GM18505 (cell line): ENCODE measurements around the gene ATG4A.

Experiments used
- ATAC-seq: cut with Tn5 transposase; IDR thresholded peaks from one replicate; pipeline ENCODE4 v1.9.1; 2021; ENCODE audit not compliant: unreplicated experiment
- POLR2A ChIP-seq: IDR thresholded peaks from 4 replicates; pipeline ENCODE4 v1.6.1; 2011; ENCODE audit warnings: borderline replicate concordance; ENCODE audit not compliant: insufficient read depth, insufficient read length; ENCODE audit errors: extremely low read depth

The ATG4A gene

DNA sequence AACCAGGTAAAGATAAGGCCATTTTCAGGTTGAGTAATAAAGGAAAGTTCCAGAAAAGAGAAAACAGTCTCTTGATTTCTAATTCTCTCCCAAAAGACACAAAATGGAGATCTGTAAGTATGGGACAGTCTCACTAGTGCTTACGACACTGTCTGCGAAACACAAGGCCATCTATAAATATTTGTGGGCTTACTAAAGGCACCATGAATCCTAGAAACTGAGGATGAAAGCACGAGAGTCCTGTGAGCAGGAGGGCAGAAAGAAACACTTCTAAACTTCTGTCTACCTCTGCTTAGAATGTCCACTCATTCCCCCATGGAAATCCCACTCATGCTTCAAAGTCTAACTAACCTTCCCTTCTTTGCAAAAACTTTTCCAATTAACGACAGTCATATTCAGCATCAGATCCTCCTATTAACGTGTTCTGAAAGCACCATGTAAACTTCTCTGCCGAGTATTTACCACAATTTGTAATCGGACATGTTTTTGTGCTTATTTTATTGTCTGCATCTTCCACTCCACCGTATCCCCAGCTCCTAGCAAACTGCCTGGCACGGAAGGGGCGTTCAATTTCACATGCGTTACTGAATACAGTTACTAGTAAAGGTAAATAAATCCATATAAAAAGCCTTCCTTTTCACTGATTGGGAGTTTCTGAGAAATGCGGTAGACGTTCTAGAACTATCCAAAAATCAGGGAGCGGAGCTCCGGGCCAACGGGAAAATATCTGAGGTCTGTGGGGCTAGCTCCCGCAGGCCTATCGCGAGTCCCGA is 901 bp upstream of the ATG4A start:
- no peak for TF ChIP-seq POLR2A
- peak; percentile 3 for ATAC-seq

DNA sequence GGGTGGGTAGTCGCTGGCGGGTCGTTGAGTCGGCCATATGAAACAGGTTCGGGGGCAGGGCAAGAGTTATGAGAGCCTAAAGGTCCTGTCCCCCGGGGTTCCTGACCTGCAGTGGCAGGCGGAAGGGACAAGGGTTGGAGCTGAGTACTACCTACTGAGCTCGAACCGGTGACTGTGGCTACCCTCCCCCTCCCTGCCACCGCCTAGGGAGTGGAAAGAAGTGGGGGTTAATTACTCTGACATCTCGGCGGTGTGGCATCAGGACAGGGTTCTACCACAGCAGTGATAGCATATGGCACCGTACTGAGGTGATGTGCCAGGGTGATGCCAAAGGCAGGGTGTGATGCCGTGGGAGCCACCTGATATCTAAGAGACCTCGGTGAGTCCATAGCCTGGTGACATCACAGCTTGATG is 307 bp downstream of the ATG4A start:
- no peak for TF ChIP-seq POLR2A
- peak; percentile 40 for ATAC-seq

DNA sequence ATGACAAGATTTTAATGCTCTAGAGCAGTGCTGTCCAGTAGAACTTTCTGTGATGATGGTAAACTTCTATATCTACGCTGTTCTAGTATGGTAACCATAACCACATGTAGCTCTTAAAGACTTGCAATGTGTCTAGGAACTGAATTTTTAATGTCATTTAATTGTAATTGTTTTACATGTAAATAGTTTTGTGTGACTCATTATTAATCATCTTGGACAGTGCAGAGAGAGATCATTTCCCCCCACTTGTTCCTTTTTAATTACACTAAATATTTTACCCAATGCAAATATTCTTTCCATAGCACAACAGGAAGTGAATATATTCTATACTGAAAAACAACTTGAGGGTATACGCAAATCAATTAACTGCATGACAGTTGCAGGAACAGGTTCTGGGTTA is 5.8 kb downstream of the ATG4A start:
- no peak for TF ChIP-seq POLR2A
- no peak for ATAC-seq

DNA sequence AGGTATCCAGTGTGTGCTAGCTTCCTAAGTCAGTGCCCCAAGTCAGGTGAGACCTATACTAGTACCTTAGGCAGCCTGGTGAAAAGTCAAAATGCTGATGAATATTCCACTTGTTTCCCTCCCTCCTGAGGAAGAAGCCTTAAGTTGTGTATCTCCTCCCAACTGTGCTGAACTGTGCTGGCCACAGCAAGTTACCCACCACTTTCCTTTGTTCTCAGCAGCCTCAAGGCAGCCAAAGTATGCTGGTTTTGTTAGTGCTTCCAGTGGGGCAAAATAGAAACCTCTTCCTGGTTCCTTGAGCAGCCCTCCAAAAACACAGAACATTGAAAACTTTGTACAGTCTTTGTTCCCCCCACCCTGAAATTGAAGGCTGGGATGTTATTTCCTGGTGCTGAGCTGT is 13.9 kb downstream of the ATG4A start:
- ATAC-seq, result no peak
- no peak for TF ChIP-seq POLR2A

DNA sequence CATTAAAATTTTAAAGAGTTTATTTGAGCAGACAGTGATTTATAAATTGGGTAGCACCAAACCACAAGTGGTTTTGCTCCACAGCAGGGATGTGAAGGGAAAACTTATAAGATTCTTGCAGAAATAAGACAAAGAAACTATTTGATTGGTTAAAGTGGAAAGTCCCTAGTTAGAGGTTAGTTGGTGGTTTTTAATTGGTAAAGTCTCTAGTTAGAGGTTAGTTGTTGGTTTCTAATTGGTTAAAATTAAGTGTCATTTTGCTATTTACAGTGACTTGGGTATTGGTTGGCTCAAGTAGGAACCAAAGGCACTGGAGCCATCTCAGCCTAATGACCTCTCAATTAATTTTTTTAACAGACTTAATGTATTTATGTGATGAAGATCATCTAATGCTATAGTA is 23.0 kb downstream of the ATG4A start:
- ATAC-seq, result no peak
- no peak for TF ChIP-seq POLR2A

DNA sequence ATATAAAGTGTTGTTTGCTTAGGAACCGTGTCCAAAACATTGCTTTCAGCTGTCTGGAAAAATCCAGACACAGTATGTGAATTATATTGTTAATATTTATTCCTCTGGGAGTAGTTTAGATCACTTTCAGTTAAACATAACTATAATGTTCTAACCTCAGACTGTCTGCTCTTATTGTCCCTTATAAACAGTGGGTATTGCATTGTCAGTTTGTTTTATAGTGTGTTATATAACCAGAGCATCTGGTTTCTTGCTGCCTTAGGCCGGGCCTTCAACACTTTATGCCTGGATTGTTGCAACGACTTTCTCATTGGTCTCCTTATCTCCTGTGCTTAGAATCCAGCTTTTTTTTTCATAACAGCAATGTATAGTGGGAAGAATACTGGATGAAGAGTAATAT is 26.4 kb downstream of the ATG4A start:
- ATAC-seq, result no peak
- no peak for TF ChIP-seq POLR2A

DNA sequence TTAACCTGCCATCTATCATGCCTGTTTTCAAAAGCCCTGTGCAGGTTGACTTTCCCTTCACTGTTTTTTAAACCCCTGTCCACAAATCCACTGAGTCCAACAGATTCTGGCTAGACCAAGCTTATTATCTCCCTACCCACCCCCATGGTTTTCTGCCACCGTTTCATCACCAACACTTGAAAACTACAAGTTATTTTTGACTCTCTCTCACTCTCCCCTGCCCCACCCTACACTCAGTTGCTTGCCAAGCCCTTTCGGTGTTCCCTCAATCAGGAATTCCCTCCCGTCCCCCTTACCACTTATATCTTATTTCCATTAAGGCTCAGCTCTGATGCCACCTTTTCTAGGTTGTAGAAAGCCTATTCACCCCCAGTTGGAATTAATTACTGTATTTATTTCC is 29.7 kb downstream of the ATG4A start:
- ATAC-seq, result no peak
- no peak for TF ChIP-seq POLR2A

DNA sequence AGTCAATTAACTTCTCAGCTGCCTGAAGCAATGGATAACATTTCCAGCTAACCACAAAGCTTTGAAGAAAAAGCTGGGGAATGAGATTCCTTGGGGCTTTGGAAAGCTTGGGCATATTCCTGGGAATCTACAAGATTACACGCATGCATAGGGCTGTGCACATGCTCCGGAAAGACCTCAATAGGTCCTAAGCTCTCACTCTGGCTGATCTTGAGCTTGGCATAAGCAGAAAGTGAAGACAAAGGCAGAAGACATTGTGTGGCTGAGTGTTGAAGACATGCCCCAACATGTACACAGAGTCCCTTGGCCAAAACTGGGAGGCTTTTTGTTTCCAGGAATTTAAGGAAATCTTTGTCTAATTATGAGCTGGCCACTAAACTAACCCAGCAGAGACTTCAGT is 31.2 kb downstream of the ATG4A start:
- ATAC-seq, result no peak
- no peak for TF ChIP-seq POLR2A

DNA sequence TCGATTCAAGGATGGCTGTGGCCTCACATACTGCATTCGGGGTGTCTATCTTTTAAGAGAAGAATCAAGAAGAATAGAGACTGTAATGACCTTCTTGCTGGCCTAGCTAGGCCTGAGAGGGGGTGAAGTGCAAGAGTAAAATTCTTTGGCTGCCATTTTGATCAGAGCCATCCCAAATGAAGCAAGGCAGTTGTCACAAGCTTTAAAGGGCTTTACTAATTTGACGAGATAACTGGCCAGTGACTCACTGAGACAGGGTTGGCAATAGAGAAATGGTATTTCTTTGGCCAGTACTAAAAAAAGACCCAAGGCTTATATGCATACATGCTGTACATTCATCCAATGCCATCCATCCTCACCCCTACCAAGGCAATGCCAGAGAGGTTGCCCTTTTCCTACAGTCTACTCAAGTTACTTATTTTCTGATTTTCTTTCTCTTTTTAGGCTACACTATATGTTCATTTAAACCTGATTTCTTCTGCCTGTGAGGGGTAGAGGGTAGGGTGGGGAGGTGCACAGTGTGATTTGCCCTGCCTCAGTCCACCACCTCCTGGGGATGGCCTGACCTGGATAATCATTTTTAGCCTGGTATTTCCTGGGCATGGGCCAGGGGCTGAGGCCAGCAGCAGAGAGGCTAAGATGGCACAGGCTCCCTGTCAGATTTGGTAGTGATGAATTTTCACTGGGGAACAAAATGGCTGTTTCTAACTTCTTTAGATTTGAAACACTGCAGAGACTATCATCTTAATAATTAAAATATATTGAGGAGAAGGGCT is 32.2 kb downstream of the ATG4A start:
- ATAC-seq, result no peak
- no peak for TF ChIP-seq POLR2A

DNA sequence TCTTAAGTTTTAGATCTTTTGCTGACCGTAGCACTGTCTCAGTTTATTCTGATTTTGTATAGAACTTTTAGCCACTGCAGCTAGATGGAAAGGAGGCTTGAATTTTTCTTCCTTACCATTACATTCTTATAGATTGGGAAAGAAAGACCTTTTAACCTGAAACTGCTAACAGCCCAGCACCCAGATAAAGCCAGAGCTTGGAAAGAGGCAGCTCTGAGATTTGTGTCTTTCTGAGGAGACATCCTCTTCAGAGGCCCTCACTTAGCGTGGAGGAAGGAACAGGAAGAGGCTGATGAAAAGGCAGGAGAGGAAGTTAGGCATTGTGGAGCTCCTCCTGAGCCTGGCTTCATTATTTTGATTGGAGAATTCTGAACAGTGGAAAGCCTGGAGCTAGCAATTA is 35.1 kb downstream of the ATG4A start:
- no peak for TF ChIP-seq POLR2A
- ATAC-seq, result no peak

DNA sequence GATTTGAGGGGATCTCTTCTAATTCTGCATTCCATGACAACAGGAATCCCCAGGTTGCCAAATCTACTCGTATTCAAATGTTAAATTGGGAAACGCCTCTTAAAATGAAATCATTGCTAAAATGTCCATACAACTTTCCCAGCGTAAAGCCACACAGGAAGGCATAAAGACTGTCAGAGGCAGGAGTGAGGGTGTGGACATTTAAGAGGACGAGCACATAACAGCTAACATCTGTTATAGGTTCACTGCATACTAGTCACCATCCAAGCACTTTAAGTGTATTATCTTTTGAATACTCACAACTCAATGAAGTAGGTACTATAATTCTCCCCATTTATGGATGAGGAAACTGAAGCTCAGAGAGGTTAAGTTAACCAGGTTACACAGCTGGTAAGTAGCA is 35.6 kb downstream of the ATG4A start:
- no peak for ATAC-seq
- TF ChIP-seq POLR2A, result no peak

DNA sequence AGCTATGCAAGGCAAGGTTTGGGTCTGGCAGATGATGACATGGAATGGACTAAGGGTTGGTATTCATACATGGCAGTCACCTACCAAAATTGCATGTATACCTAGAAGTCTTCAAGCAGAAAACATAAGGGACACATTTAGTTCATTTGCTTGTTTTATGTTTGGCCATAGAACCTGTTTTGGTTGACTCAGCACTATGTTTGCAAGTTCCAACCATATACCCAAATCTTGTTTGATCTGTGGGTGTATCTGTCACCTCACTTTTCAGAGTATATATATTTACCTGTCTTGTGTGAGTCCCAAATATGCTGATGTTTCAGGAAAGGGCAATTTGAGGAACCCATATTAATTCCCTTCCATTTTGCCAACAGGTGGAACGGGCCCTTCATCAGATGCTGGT is 39.3 kb downstream of the ATG4A start:
- no peak for TF ChIP-seq POLR2A
- ATAC-seq, result no peak

DNA sequence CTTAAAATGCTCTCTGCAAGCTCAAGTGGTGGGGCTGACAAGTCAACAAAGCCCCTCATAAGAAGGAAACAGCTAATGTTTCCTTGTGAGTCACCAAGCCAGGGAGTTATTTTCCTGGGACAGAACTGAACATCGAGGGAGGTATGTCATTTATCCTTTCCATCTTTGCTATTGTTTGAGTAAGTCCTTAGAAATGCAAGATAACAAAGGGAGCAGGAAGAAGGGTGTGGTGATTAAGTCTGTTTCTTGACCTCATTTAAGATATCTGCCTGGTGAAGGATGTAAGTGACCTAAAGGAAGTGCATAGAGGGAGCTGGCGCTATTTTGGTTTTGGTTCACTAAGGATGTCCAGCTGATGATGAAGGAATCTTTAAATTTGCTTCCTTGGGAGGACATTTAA is 39.9 kb downstream of the ATG4A start:
- ATAC-seq, result no peak

DNA sequence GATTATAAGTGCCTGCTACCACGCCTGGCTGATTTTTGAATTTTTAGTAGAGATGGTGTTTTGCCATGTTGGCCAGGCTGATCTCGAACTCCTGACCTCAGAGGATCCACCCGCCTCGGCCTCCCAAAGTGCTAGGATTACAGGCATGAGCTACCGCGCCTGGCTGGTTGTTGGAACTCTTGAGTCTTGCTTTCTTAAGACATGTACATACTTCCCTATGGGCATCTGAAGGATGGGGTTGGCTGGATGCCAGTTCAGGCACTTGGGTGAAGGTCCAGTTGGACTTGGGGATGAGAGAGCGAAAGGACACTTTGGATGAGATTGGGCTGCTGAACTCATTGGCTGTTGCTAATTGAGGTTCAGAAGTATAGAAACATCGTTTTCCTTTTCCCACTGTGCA is 40.5 kb downstream of the ATG4A start:
- no peak for ATAC-seq
- no peak for TF ChIP-seq POLR2A

More for the DNA sequence above, 39.9 kb downstream of the ATG4A start:
- no peak for TF ChIP-seq POLR2A
